ENCODE results near the gene ZNF710.

Gene ZNF710

GRCh38 chr15:90025489-90026033 is 24.4 kb downstream of the ZNF710 start:
- DNase-seq (ENCODE audit: low read depth), result no peak
- no peak overlapping the region for H3K4me3 ChIP-seq (ENCODE audit: low read depth, low read length)
- no peak for TF ChIP-seq CTCF (conservative IDR thresholded peaks at IDR 0.05; ENCODE audit: low read depth, low read length)

GRCh38 chr15:90028376-90028944 is 27.3 kb downstream of the ZNF710 start:
- TF ChIP-seq CTCF (conservative IDR thresholded peaks at IDR 0.05; ENCODE audit: low read depth, low read length), result no peak
- no peak for DNase-seq (ENCODE audit: low read depth)
- no peak overlapping the region for H3K4me3 ChIP-seq (ENCODE audit: low read depth, low read length)

GRCh38 chr15:90029024-90029423 is 27.9 kb downstream of the ZNF710 start:
- no peak overlapping the region for H3K4me3 ChIP-seq (ENCODE audit: low read depth, low read length)
- DNase-seq (ENCODE audit: low read depth), result no peak
- no peak for TF ChIP-seq CTCF (conservative IDR thresholded peaks at IDR 0.05; ENCODE audit: low read depth, low read length)

GRCh38 chr15:90030376-90030775 is 29.3 kb downstream of the ZNF710 start:
- DNase-seq (ENCODE audit: low read depth), result no peak
- TF ChIP-seq CTCF (conservative IDR thresholded peaks at IDR 0.05; ENCODE audit: low read depth, low read length), result no peak
- no peak overlapping the region for H3K4me3 ChIP-seq (ENCODE audit: low read depth, low read length)

- TF ChIP-seq CTCF (conservative IDR thresholded peaks at IDR 0.05; ENCODE audit: low read depth, low read length), result no peak
- H3K4me3 ChIP-seq (ENCODE audit: low read depth, low read length), result no peak overlapping the region
These were observed 30.2 kb downstream of the ZNF710 start for GRCh38 chr15:90031231-90031791.

GRCh38 chr15:90033006-90033405 is 31.9 kb downstream of the ZNF710 start:
- H3K4me3 ChIP-seq (ENCODE audit: low read depth, low read length), result no peak overlapping the region
- DNase-seq (ENCODE audit: low read depth), result no peak
- TF ChIP-seq CTCF (conservative IDR thresholded peaks at IDR 0.05; ENCODE audit: low read depth, low read length), result no peak

More at GRCh38 chr15:90031231-90031791, 30.2 kb downstream of the ZNF710 start:
- DNase-seq (ENCODE audit: low read depth), result peak; percentile 72

- DNase-seq (ENCODE audit: low read depth), result no peak
- no peak overlapping the region for H3K4me3 ChIP-seq (ENCODE audit: low read depth, low read length)
- no peak for TF ChIP-seq CTCF (conservative IDR thresholded peaks at IDR 0.05; ENCODE audit: low read depth, low read length)
These were observed 32.3 kb downstream of the ZNF710 start for GRCh38 chr15:90033448-90033847.
